GM12874 (cell line): ENCODE results near the gene PBX3.

Source experiments
- CTCF ChIP-seq: IDR thresholded peaks from 2 replicates; pipeline ENCODE4 v1.5.1; 2011; ENCODE audit warnings: low read depth, mild to moderate bottlenecking, control low read depth, low read length, moderate library complexity; ENCODE audit not compliant: insufficient read depth

The PBX3 gene

DNA sequence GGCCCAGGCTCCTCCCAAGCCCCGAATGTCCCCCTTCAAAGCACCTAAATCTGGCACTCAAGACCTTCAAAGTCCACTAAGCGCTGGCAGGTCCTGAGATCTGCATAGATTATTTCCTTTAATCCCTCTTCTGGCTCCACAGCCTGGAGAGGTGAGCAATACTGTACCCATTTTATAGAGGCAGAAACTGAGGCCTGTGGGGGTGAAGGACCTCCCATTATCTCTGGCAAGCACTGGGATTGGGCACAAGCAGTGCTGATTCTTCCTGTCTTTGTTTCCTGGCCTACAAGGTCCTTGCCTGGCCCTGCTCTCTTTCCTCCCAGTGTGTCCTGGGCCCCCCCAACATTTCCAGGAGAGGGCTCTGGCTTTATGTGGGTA lies 252.3 kb downstream of the PBX3 start:
- no peak for TF ChIP-seq CTCF

DNA sequence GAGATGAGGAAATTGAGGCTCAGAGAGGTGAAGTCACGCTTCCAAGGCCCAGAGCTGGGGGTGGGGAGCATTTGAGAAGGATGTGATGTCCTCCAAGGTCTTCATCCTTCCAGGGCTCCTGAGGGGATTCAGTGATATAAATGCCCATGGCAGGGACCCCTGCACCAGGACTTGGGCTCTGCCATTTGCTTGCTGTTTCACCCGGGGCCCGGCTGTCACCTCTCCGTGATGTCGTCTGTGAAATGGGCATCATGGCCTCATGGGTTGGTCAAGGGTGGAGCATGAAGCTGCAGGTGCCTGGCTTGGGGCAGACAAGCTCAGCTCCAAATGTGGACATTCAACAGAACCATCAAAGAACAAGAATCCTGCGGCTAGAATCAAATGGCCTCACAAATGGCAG lies 253.1 kb downstream of the PBX3 start:
- TF ChIP-seq CTCF: no peak

DNA sequence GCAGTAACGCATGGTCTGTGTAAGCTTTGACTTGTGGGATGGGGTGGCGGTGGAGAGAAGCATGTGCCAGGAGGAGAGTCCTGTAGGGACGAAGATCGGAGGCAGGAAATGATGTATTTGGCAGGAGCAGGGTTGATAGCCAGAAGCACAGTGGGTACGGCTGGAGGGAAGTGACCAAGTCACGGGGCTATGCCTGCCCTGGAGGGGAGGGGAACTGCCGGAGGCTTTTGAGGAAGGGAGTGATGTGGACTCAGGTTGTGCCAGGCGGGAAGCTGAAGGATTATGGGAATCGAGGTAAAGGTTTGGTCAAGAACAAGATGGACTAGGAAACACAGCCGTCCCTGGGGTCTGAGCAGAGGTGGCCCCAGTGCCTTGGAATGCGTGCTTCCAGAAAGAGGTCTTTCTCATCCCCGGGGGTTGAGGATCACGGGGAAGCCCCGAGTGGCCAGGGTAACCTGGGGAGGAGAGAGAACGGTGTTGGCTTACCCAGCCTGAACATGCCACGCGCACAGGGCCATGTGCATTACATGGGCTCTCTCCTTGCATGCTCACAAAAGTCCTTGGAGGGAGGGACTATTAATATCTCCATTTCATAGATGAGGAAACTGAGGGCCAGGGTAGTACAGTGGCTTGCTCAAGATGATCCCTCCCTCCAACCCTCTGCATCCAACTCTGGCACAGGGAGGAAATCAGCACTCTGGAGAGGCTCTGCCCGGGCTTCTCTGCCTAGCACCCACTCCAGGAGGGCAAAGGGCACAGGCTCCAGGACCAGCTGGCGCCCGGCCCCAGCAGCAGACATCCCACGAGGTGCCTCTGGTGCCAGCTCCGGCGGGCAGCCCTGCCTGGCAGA lies 253.8 kb downstream of the PBX3 start:
- no peak for TF ChIP-seq CTCF

DNA sequence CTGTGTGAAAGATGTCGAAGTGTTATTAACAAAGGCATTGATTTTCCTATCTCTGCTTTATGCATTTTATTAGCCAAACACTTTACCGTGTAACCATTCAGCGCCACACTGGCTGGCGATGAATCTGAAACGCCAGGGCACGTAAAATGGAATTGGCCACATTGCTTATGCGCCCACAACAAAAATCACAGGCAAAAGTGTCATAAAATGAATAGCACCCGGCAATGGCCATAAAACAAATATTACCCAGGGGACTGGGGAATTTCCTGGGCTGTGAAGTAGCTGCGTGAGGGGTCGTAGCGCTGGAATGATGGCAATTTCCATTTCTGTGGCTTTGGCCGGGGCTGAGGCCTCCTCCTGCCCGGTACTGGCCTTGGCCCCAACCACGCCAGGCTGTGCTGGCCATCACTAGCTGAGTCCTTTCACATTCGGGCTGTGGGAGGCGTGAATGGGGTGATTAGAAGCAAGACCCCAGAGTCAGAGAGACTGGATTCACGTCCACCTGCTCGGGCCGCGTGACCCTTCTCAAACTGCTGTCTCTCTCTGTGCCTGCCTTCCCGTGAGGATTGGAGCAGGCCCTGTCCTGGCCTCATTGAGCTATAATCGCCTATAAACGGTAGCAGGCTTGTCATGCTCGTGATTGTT lies 254.5 kb downstream of the PBX3 start:
- no peak for TF ChIP-seq CTCF

- no peak for TF ChIP-seq CTCF
Measured at GRCh38 chr9:126002476-126003350, 255.5 kb downstream of the PBX3 start.

- TF ChIP-seq CTCF: peak; percentile 31; the same call in 1 of the 2 replicates
Measured at GRCh38 chr9:126009047-126009446, 261.9 kb downstream of the PBX3 start.

- no peak for TF ChIP-seq CTCF
Measured at GRCh38 chr9:126014726-126015125, 267.6 kb downstream of the PBX3 start.
